Suprapubic skin (tissue), 4 donors: Measurements from ENCODE around the gene ZNF423. TPM values are rescaled to one million over a fixed set of nuclear protein-coding genes. Genes with fewer than 3 reads are reported as not detected.

Experiments
- DNase-seq, 2 donors: peaks; one replicate each; pipeline ENCODE4 v3.0.0-alpha.2; 2019; ENCODE audit warnings: low spot score in 2 of 2
- H3K27ac ChIP-seq: fragments of 200-600 bp; sonication (generic); one replicate; pipeline ENCODE4 v1.5.1; 2019
- H3K27me3 ChIP-seq: fragments of 200-600 bp; sonication (generic); one replicate; pipeline ENCODE4 v1.5.1; 2019
- H3K36me3 ChIP-seq: fragments of 200-600 bp; sonication (generic); one replicate; pipeline ENCODE4 v1.5.1; 2019
- H3K4me1 ChIP-seq: fragments of 200-600 bp; sonication (generic); one replicate; pipeline ENCODE4 v1.5.1; 2019
- H3K4me3 ChIP-seq: fragments of 200-600 bp; sonication (generic); one replicate; pipeline ENCODE4 v1.5.1; 2019; ENCODE audit warnings: mild to moderate bottlenecking
- H3K9me3 ChIP-seq: fragments of 200-600 bp; sonication (generic); one replicate; pipeline ENCODE4 v1.5.1; 2019
- EP300 ChIP-seq: sonication (generic); formaldehyde crosslinking; IDR thresholded peaks from one replicate; pipeline ENCODE4 v1.6.1; 2017; ENCODE audit warnings: antibody characterized with exemption
- POLR2A ChIP-seq, 2 donors: fragments of 450-650 bp; IDR thresholded peaks; one replicate each; pipeline ENCODE4 v1.6.1; 2017; ENCODE audit warnings: antibody characterized with exemption in 2 of 2, mild to moderate bottlenecking in 2 of 2, moderate library complexity in 2 of 2
- POLR2AphosphoS5 ChIP-seq, 3 donors: sonication (generic); formaldehyde crosslinking; IDR thresholded peaks; one replicate each; pipeline ENCODE4 v1.6.1; 2017; ENCODE audit warnings: antibody characterized with exemption in 3 of 3
- WGBS: methylation state at CpG from one replicate; pipeline ENCODE4 v1.1.5; 2018; 5-methylcytosine and 5-hydroxymethylcytosine counted together
- total RNA-seq, 4 donors: library from RNA; depleted of rRNA; stranded (reverse); fragments of >200 nt; gene quantifications; one replicate each; pipeline ENCODE4 v1.1.0, GENCODE V29; 2016
- TF ChIP-seq, protein P1 (sequence below), 2 donors: fragments of 200-600 bp in 1 of 2; fragments of 450-650 bp in 1 of 2; sonication (generic) in 1 of 2; IDR thresholded peaks; one replicate each; pipeline ENCODE4 v1.5.1; 2016 to 2019; ENCODE audit warnings: antibody characterized with exemption in 2 of 2, mild to moderate bottlenecking in 1 of 2, moderate library complexity in 1 of 2

ZNF423 gene
- total RNA-seq, 4 donors from 2014 or later = 1.3 to 5.3 (median 1.9) TPM

DNA sequence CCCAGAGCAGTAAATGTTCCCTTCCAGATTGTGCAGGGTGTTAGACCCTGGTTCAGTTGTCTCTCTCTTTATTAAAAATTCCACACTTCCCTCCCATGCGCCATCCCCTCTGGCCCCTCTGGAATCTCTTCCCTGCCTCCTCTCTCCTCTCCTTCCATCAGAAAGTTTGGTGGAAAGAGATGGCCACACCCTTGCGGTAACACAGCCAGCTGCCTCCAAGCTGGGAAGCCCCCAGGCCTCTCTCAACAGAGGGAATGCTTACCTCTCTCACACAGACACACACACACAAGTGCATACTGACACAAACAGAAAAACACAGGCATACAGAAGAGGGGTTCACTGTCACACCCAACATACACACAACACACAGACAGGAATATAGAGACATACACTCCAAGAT is 261.8 kb downstream of the ZNF423 start:
- 83% methylated on average over 2 of the region's 2 CpGs for WGBS

DNA sequence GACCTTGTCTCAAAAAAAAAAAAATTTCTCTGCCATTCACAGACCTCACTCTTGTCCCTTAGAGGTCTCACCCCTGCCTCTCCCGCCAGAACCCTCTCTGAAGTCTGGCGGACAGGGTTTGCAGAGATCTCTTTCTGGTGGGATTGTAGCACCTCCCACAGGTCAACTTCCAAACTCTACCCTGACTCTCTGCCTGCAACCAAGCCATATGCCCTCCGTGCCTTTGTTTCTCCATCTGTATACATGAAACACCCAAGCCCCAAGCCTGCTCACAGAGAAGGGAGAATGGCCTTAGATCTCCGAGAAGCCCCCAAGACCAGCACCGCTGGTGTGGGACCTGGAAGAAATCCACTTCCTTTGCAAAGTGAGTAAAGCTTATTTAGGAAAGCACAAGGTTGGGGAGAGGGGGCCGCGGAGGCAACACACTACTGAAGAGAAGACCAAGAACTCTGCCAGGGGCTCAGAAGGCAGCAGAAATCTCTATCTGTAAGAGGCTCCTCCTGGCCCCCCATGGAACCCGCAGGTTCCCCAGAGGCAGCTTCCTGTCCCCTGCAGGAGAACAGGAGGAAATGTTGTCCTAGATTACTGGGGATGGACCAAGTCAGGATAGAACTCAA is 262.4 kb downstream of the ZNF423 start:
- 88% methylated on average over 8 of the region's 8 CpGs for WGBS
- DNase-seq = no peak
- TF ChIP-seq EP300 (no peak), POLR2A (IDR thresholded peaks at IDR 0.05) (no peak), POLR2AphosphoS5 (IDR thresholded peaks at IDR 0.05) (no peak)

More for the DNA sequence above, 261.8 kb downstream of the ZNF423 start:
- DNase-seq = no peak
- no peak overlapping the region for H3K4me3 ChIP-seq
- TF ChIP-seq POLR2A (IDR thresholded peaks at IDR 0.05) = no peak
- H3K36me3 ChIP-seq = no peaks in the 10 kb centered on the region
- no peaks in the 10 kb centered on the region for H3K27me3 ChIP-seq
- H3K4me1 ChIP-seq = peaks cover 9% of the 10 kb centered on the region
- H3K9me3 ChIP-seq = no peaks in the 10 kb centered on the region
- no peak overlapping the region for H3K27ac ChIP-seq

GRCh38 chr16:49592546-49593423 is 263.1 kb downstream of the ZNF423 start:
- no peaks in the 10 kb centered on the region for H3K27me3 ChIP-seq
- no peak overlapping the region for H3K4me3 ChIP-seq
- no peaks in the 10 kb centered on the region for H3K36me3 ChIP-seq
- 66% methylated on average over 13 of the region's 13 CpGs for WGBS
- H3K9me3 ChIP-seq = no peaks in the 10 kb centered on the region
- TF ChIP-seq, protein P1, sequence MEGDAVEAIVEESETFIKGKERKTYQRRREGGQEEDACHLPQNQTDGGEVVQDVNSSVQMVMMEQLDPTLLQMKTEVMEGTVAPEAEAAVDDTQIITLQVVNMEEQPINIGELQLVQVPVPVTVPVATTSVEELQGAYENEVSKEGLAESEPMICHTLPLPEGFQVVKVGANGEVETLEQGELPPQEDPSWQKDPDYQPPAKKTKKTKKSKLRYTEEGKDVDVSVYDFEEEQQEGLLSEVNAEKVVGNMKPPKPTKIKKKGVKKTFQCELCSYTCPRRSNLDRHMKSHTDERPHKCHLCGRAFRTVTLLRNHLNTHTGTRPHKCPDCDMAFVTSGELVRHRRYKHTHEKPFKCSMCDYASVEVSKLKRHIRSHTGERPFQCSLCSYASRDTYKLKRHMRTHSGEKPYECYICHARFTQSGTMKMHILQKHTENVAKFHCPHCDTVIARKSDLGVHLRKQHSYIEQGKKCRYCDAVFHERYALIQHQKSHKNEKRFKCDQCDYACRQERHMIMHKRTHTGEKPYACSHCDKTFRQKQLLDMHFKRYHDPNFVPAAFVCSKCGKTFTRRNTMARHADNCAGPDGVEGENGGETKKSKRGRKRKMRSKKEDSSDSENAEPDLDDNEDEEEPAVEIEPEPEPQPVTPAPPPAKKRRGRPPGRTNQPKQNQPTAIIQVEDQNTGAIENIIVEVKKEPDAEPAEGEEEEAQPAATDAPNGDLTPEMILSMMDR (IDR thresholded peaks at IDR 0.05) = peak in 1 of 2 donors; percentile 67
- no peak for TF ChIP-seq POLR2A (IDR thresholded peaks at IDR 0.05)
- no peak overlapping the region for H3K27ac ChIP-seq
- no peak for DNase-seq
- H3K4me1 ChIP-seq = peaks cover 9% of the 10 kb centered on the region

More for the DNA sequence above, 262.4 kb downstream of the ZNF423 start:
- Histone ChIP-seq H3K9me3 (no peaks in the 10 kb centered on the region), H3K27me3 (no peaks in the 10 kb centered on the region), H3K27ac (no peak overlapping the region), H3K4me1 (peaks cover 9% of the 10 kb centered on the region), H3K36me3 (no peaks in the 10 kb centered on the region), H3K4me3 (no peak overlapping the region)

GRCh38 chr16:49590166-49590871 is 265.6 kb downstream of the ZNF423 start:
- peak in 1 of 2 donors; percentile 72 for DNase-seq
- Histone ChIP-seq H3K27ac (no peak overlapping the region), H3K4me1 (no peaks in the 10 kb centered on the region), H3K27me3 (no peaks in the 10 kb centered on the region), H3K36me3 (no peaks in the 10 kb centered on the region), H3K9me3 (no peaks in the 10 kb centered on the region), H3K4me3 (no peak overlapping the region)
- no peak for TF ChIP-seq EP300
- TF ChIP-seq, protein P1 (IDR thresholded peaks at IDR 0.05) = no peak
- no peak for TF ChIP-seq POLR2A (IDR thresholded peaks at IDR 0.05)
- no peak for TF ChIP-seq POLR2AphosphoS5 (IDR thresholded peaks at IDR 0.05)
- 94% methylated on average over 18 of the region's 21 CpGs for WGBS

DNA sequence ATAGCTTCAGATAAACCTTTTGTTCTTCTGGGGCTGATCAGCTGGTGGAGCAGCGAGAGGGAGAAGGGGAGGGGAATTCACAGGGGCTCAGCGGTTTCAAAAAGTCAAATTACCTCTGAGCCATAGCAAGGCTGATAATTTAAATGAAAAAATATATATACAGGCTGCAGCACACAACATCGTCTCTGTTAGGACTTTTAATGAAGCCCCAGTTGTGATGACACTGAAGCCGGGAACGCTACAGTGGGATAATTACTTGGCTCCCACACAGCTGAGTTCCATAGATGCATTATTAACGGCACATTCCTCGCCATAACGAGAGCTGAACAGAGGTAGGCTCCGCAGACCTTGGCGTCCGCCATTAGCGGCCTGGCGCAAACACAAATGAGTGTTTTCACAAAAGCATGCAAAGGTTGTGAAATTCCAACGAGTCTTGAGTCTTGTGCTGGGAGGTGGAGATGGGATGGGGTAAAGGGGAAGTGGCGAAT is 266.3 kb downstream of the ZNF423 start:
- 86% methylated on average over 15 of the region's 15 CpGs for WGBS
- Histone ChIP-seq H3K36me3 (no peaks in the 10 kb centered on the region), H3K4me3 (no peak overlapping the region), H3K9me3 (no peaks in the 10 kb centered on the region), H3K27me3 (no peaks in the 10 kb centered on the region), H3K27ac (no peak overlapping the region), H3K4me1 (no peaks in the 10 kb centered on the region)
- TF ChIP-seq POLR2AphosphoS5 (IDR thresholded peaks at IDR 0.05) (no peak), POLR2A (IDR thresholded peaks at IDR 0.05) (no peak), EP300 (no peak)
- TF ChIP-seq, protein P1 (IDR thresholded peaks at IDR 0.05) = no peak
- DNase-seq = peak in 1 of 2 donors; percentile 35
